OCI-LY1 (cell line): Measurements from ENCODE around the gene NISCH.

Source experiments
- CTCF ChIP-seq: fragments of 200-600 bp; sonication (generic), shearing (Covaris generic); IDR thresholded peaks from 2 replicates; pipeline ENCODE4 v1.5.1; 2017; ENCODE audit warnings: mild to moderate bottlenecking, antibody characterized with exemption, low read length, moderate library complexity, mixed read lengths
- EZH2 ChIP-seq: fragments of 200-600 bp; sonication (generic), shearing (Covaris generic); IDR thresholded peaks from 2 replicates; pipeline ENCODE4 v1.8.0; 2017; ENCODE audit warnings: borderline replicate concordance, mixed run types, mild to moderate bottlenecking, antibody characterized with exemption, low read length, moderate library complexity, mixed read lengths

- TF ChIP-seq CTCF (no peak), EZH2 (no peak)
Measured at GRCh38 chr3:52429779-52430415, 25.5 kb upstream of the NISCH start.
